ENCODE results near the gene TENM3.
A peak's percentile ranks its signal among the peaks of the same experiment; 100 is the strongest.

The TENM3 gene

DNA sequence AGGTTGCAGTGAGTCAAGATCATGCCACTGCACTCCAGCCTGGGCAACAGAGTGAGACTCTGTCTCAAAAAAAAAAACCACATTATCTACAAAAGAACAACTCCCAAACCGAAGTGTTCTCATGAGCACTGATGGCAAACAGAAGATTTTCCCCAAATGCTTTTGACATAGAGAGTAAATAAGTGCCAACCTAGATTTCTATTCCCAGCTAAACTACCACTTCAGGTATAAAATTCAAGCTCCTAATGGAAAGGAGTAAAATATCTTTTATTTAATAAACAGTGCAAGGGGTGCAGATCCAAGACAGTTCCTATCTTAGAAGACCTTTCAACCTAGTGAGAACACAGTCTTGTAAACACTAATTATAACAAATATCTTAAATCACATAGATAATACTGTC is 170.3 kb downstream of the TENM3 start:
- no peak for DNase-seq

DNA sequence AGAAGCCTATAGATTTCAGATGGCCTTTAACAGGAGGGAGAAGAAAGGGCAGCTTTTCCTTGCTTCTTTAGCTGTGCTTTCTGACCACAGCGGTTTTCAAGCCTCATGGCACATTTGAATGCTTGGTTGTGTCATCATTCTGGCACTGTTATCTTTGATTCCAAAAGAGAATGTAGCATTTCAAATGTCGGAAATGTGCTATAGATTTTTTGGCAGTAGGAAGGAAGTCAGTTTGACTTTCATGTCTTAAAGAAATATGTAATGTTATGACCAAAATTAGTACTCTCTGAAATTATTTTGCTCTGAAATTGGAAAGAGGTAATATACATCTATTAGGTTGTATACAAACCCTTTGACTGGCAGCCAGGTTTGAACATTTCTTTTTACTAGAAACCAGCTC is 171.9 kb downstream of the TENM3 start:
- no peak for DNase-seq

DNA sequence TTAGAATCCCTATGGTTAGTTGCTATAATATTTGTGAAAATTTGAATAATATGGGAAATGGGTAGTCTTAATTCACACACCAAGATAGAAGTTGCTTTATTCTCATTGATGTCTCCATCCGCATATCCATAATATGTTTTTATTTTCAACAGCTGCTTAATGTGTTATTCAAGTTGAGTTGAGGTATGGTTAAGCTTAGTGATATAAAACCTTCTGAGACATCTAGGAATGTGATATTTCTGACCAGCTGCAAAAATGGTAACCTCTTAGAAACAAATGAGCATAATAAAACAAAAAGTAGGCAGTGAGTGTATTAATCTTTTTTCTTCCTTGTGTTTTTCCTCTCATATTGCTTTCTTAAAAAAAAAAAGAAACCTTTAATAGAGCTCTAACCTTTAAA is 172.9 kb downstream of the TENM3 start:
- no peak for DNase-seq

DNA sequence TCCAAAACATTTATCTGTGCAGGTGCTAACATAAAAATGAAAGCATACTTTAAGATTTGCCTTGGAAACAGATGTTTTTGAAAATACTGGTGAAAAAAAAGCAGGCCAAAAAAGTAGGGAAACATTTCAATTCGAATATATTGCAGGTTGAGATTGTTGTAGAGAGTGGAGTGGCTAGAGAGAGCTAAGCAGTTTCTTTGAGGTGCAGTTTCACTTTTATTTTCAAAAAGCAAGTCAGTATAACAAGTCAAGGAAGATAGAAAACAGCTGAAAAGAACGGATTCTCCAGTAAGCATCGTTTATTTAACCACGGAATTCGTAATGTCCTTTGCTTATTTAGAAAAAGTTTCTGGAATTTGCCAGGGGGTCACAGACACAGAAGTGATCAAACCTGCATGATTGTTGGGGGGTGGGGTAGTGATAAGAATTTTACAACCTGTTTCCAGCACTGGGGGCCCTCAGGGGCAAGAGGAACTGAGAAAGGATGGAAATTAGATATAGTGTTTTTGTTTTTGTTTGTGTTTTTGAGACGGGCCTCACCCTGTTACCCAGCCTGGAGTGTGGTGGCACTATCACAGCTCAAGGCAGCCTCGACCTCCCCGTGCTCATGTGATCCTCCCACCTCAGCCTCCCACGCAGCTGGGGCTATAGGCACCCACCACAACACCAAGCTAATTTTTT is 175.0 kb downstream of the TENM3 start:
- no peak for DNase-seq

DNA sequence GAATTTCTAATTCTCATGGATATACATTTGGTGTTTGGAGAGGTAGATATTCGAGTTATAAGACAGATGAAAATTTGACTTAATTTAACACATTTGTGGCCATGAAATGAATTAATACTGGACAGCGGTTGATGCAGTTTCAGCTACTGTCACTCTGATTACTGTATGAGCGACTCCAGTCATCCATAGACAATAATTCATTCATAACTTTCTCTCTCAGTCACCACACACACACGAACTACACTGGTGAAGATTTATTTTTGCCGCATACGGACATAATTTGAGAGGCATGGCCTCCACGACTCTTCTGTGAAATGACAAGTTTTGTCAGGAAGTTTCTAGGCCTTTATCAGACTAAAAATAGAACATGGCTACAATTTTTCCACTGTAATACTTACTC is 177.0 kb downstream of the TENM3 start:
- DNase-seq = no peak

DNA sequence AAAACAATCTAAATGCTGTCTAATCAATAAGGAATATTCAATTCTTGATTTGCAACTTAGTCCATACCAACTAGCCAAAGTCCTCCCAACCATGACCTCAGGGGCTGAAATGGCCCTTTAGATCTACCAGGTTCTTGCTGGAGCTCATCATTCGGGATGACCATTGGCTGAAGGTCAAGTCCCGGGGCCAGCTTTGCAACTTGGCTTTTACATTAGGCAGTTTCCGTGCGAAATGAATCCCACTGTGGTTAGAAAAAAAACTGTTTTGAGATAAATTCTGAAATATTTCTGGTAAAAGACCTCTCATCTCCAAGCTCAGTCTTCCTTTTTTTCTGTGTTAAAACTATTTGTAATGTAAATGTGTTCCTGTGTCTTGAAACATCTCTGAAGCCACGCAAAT is 178.6 kb downstream of the TENM3 start:
- no peak for DNase-seq

DNA sequence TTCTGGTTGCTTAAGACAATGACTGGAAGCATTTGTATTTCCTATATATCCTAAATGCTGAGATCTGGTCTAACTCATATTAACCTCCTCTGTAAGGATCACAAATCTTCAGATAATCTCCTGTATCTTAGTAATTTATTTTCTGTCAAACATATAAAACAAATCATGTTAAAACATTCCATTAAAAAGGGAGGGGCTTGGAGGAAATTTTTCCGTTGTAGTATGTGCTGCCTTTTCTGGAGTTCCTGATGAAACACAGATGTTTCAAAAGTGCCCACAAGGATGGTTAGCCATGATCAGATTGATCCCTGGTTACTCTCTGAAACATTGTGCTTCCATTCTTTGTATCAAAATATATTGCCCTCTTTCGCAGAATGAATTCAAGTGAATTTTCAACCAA is 182.1 kb downstream of the TENM3 start:
- DNase-seq = no peak

DNA sequence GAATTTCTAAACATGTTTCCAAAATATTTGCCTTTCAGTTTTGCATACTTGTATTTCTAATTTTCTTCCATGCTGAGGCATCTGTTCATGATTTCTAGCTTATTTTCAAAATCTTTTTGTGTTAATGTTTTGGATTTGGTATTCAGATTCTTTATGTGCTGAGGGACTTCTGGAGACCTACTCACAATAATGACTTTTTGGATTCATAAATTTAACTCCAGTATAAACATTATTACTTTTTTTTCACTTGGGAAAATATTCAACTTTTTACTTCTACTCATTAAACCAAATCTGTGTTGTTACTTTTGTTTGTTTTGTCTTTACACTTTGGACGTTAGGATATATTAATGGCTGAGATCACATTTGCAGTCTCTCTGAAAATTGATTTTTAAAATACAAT is 183.7 kb downstream of the TENM3 start:
- no peak for DNase-seq

DNA sequence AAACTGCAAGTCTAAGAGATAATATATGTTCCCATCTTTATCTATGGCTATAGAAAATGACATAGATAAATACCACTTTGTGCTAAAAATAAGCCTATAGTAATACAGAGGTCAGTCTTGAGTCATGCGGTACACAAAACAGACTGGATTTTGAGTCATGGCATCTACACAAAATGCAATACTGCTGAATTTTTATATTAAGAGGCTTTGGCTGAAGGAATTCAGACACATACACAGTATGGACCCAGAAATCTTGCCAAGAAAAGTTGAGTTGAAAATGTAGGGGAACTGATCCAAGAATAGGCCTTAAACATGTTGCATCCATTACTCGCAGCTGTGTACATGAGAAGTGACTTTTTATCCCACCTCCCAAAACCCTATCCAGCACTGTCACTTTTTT is 184.4 kb downstream of the TENM3 start:
- DNase-seq = no peak

DNA sequence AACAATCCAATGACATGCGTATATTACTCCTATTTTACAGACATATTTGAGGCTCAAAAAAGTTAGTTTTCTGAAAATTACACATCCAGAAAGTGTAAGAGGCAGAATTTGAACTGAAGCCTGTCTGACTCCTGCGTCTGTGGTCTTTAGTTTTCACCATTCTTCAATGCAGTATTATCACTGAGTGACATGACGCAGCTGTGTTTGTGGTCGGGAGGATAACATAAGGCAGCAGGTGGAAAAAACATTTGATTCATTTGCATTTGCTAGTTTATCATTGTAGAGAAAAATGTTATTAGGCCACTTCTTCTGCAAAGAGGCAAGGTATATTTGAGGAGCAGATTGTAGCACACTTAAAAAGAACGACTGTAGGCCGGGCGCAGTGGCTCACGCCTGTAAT is 186.7 kb downstream of the TENM3 start:
- no peak for DNase-seq

DNA sequence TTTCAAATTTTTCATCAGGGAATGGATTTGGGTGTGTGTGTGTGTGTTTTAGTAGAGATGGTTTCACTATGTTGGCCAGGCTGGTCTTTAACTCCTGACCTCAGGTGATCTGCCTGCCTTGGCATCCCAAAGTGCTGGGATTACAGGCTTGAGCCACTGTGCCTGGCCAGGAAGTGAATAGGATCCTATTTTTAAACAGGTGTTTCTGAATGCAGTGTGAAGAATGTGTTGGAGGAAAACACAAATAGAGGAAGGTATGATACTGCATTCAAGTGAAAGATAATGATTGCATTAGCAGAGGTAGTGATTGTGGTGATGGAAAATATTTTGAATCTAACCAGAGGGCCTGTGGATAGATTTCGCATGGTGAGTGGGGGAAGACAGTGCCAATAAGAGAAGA is 189.6 kb downstream of the TENM3 start:
- no peak for DNase-seq

DNA sequence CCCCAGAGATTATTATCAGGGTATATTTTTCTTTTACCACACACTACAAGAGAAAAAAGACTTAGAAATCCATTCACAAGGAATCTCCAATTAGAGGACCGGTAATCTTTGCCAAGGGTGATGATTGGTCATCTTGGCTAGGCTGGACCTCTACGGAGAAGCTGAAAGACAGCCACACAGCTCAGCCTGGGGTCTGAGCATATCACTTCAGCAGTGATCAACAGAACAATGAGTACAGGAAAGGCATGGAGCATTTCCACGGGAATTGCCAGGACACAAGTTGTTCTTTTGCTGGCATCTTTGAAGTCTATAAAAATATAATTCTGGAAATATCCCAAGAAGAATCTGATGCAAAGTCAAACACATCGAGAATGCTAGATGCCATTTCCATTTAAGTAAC is 191.5 kb downstream of the TENM3 start:
- no peak for DNase-seq

DNA sequence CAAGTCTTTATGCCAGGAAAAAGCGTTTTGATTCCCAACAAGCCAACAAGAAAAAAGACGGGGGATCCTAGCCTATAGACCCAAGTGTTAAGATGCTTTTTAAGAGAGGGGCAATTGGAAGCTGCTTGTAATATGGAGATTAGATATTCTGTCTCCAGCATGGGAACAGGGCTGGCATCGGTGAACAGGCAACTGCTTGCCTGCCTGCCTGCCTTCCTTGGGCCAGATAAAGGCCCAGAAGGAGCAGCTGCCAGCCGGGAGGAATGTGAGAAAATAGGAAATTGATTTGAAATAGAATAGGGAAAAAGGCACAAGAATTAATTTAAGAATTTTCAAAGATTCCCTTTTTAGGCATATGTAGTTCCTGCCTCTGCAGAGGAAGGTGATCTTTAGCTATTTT is 192.2 kb downstream of the TENM3 start:
- DNase-seq = no peak

DNA sequence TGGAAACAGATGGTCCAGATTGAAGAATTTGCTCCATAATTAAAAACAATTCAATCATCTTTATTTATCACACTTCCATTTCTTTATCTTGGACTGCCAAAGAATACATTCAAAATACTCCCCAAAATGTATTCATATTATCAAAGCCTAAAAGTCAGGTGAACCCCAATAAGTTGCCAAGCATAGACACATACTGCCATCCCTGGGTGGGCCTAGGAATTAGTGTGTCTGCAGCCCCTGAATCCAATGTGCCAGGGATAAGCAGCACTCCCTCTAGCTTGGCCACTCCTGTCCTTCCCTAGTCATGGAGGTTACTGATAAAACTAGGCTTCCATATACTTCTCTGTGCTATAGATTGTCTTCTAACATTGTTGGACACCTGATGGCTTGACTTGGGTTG is 199.9 kb downstream of the TENM3 start:
- no peak for DNase-seq

DNA sequence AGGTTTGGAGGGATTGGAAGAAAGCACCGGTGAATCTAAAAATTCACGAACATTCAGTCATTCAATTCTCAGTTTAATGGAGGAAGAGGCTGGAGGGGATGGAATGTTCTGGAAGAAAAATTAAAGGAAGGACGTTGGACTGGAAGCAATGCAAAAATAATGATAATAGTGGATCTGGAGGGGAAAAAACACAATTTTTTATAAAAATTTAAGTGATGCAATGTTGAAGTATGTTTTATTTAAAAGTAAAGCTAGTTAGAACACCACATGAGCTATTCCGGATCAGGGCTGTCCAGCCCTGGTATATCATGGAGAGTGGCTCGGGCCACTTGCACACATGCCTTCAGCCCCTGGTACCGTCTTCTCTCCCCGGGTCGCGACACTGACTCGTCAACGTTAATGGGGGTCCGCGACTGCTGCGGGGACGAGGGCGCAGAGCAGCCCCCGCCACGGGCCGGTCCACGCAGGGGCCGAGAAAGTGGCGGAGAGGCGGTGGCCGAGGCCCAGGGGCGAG is 204.6 kb downstream of the TENM3 start:
- no peak for DNase-seq

DNA sequence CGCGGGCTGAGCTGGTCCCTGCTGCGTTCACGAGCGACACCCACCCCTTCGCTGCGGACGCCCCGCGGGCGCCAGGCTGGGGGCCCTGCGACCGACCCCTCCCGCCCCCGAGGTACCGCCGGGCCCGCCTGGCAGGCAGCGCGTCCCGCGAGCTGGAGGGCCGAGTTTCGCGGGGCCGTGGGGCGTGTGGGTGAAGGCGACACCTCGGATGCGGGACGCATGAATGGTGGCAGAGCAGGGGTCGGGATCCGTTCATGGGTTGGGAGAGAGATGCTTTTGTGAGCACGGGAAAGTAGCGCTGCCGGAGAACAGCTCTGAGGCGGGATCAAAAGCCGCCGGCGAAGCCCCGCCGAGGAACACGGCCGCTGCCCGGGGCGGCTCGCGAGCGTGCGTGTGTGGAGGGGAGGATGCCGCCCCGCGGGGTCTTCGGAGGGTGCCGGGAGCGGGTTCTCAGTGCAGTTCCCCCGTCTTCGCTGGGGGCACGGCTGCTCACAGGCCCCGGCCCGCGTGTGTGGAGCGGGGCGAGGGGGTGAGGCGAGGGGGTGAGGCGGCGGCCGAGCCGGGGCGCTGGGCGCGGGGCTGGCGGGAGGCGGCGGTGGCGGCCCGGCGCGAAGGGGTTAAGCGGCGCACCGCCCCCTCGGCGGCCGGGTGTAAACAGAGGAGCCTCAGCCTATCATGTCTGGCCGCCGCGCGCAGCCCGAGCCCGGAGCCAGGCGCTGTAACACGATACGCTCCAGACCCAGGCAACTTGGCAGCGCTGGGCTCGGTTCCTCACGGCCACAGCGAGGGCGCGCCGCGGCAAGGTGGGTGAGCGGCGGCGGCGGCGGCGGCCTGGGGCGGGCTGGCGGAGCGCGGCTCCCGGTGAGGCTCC is 205.3 kb downstream of the TENM3 start:
- peak; percentile 83 for DNase-seq

DNA sequence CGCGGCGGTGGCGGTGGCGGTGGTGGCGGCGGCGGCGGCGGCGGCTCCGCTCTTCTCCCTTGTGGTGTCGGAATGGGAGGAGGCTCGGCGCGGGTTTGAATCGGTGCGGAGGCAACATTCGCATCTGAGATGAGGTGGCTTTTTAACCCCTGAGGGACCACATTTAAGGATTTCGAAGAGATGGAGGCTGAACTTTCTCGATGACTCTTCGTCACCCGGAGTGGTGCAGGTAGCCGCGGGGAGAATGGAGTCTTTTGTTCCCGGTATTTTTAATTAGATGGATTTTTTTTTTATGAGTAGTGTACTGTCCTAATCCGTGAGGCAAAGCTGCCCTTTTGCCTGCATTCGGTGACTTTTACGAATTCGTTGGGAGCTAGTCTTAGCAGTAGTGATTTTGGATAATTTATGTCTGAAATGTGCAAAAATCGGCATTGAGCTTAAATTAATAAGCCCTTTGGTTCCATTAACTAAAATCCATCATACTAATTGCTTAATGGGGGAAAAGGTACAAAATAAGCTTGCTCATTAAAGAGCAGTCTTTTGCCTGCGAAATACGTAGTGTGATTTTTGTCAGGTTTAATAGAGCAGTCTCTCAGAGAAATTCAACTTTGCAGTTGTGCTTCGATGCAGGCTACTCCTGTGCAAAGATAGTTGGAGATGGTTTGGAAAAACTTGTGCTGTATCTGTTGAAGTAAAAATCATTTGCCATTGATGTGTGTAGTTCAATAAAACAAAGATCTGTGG is 206.2 kb downstream of the TENM3 start:
- peak; percentile 10 for DNase-seq

DNA sequence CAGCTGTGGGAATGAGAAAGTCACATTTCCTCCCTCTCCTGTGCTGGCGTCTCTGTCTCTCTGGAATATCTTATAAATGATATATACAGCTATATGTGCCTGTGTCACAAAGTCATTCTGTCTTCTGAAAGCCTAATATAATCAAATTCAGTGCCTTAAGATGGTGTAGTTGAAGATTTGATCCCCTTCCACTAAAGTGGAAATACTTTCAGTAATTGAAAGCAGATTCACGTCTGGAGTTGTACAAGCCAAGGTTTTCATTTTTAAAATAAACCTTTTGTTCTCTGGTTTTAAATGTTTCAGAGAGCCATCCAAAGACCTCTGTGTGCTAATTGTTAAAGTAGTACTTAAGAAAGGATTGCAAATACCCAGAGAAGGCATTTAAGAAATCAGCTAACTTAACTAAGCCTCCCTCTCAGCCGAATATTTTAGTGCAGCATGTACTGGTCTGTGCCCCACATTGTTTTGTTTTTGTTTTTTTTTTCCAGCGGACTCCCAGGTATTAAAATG is 206.8 kb downstream of the TENM3 start:
- no peak for DNase-seq

DNA sequence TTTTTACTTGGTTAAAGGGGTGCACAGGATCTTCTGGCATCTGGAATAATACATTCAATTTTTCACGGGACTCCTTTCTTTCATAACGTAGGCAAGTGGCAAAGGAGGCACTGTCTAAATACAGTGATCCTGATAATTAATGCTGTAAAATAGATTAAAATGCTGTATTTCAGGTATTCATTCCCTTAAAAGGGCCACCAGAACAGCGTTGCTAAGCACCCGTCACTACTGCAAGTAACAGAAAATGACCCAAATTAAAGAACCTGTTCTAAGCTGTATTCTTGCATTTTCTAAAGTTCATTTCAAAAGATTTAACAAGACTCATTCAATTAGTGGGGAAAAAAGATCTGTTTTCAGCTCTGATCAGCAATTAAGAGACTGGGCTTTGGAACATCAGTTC is 208.2 kb downstream of the TENM3 start:
- DNase-seq = no peak

DNA sequence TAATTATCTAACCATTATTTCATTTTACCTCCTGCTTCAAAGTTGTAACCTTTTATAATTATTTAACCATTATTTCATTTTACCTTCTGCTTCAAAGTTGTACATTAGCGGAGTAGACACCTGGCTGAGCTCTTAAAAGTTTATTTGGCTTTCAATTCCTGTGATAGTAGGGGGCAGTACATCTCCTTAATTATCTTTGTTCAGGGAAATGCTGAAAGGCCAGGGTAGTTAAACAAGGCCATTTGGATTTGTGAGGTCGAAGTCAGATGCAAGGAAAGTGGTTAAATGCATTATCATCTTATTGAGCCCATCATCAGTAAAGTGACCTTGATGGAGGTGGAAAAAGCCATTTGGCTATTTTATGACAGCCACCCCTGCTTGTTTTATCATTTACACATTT is 210.6 kb downstream of the TENM3 start:
- DNase-seq = no peak

DNA sequence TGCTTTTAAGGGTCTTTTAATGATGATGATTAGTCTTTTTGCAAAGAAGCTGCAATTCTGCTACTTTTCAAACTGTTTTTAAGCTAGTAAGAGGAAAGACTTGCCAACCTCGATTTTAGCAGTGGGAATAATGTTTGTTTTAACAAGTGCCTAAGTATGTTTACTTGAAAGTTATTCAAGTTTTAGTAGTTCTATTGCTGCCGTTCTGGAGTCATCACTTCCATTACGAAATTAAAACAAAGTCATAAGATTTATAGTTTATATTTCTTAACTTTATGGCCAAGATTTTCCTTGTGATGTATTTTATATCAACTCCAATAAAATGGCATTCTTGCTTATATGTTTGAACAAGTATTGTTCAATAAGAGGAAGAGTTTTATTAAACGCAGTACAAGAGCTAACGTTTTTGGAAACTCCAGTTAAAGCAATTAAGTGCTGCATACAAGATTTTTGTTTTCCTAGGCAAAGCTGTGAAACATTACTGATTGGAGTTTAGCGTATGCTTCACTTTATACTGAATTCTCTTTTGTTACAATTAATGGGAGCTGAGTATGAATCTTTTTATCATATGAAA is 211.3 kb downstream of the TENM3 start:
- no peak for DNase-seq

DNA sequence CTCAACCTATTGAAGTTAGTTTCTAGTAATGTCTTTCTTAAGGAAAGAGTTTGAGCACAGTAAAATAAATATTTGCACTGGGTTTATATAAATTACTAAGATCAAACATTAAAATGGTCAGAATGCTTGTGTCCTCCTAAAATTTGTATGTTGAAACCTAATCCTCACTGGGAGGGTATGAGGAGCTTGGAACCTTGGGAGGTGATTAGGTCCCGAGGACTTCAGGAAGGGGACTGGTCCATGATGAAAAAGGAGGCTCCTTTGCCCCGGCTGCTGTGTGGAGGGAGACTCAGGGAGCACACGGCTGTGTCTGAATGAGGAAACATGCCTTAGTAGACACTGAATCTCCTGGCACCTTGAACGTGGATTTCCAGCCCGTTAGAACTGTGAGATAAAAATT is 221.9 kb downstream of the TENM3 start:
- DNase-seq = no peak

DNA sequence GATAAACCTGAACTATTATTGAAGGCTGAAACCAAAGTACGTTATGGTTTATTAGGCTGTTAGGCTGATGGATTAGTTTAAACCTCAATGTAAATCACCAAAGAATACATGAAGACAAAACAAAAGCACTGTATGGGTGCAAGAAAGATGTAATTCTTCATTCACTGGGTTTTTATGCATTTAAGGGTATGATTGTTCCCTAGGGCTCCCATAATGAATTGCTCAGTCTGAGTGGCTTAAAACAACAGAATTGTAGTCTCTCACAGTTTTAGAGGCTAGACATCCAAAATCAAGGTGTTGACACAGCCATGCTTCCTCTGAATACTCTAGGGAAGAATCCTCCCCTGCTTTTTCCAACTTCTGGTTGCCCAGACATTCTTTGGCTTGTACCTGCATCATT is 222.8 kb downstream of the TENM3 start:
- no peak for DNase-seq
